DOHH2 (cell line): ENCODE results near the gene CAPN10.

Experiments used
- H3F3A ChIP-seq: fragments of 200-600 bp; sonication (generic), shearing (Covaris generic); 2 replicates; pipeline ENCODE4 v1.6.0; 2016; ENCODE audit warnings: antibody characterized with exemption, mild to moderate bottlenecking; ENCODE audit not compliant: control insufficient read depth, insufficient read depth
- H3K27ac ChIP-seq: fragments of 200-600 bp; sonication (generic); 2 replicates; pipeline ENCODE4 v1.5.1; 2014; ENCODE audit warnings: low read depth, mild to moderate bottlenecking, low read length, moderate library complexity
- H3K27me3 ChIP-seq: fragments of 200-600 bp; sonication (generic); 2 replicates; pipeline ENCODE4 v1.6.1; 2014; ENCODE audit warnings: mild to moderate bottlenecking, low read length, mixed read lengths; ENCODE audit not compliant: control insufficient read depth
- H3K36me3 ChIP-seq: fragments of 200-600 bp; sonication (generic); 2 replicates; pipeline ENCODE4 v1.6.1; 2014; ENCODE audit warnings: mild to moderate bottlenecking, low read length, moderate library complexity, mixed read lengths; ENCODE audit not compliant: control insufficient read depth
- H3K4me1 ChIP-seq: fragments of 200-600 bp; sonication (generic); 2 replicates; pipeline ENCODE4 v1.6.1; 2014; ENCODE audit warnings: mild to moderate bottlenecking, low read length, mixed read lengths; ENCODE audit not compliant: control insufficient read depth
- H3K4me2 ChIP-seq: fragments of 200-600 bp; sonication (generic); 2 replicates; pipeline ENCODE4 v1.6.0; 2014; ENCODE audit warnings: mild to moderate bottlenecking, low read length, moderate library complexity
- H3K4me3 ChIP-seq: fragments of 200-600 bp; sonication (generic); 2 replicates; pipeline ENCODE4 v1.5.1; 2014; ENCODE audit warnings: mild to moderate bottlenecking, low read length, mixed read lengths
- H3K79me2 ChIP-seq: fragments of 200-600 bp; sonication (generic); 2 replicates; pipeline ENCODE4 v1.6.1; 2014; ENCODE audit warnings: mild to moderate bottlenecking, low read length, mixed read lengths; ENCODE audit not compliant: control insufficient read depth
- H3K9me2 ChIP-seq: fragments of 200-600 bp; sonication (generic); replicated peaks from 2 replicates; pipeline ENCODE4 v1.6.1; 2014; ENCODE audit warnings: mild to moderate bottlenecking, low read length, mixed read lengths; ENCODE audit not compliant: control insufficient read depth
- H3K9me3 ChIP-seq: fragments of 200-600 bp; sonication (generic); 2 replicates; pipeline ENCODE4 v1.6.1; 2014; ENCODE audit warnings: antibody characterized with exemption, low read length, mixed read lengths; ENCODE audit not compliant: control insufficient read depth, insufficient read depth
- H4K20me1 ChIP-seq: fragments of 200-600 bp; sonication (generic); 2 replicates; pipeline ENCODE4 v1.6.0; 2014; ENCODE audit warnings: low read depth, mild to moderate bottlenecking, antibody characterized with exemption, low read length, moderate library complexity; ENCODE audit not compliant: control insufficient read depth, insufficient read depth
- EZH2phosphoT487 ChIP-seq: fragments of 200-600 bp; sonication (generic); IDR thresholded peaks from 2 replicates; pipeline ENCODE4 v1.6.1; 2017; ENCODE audit warnings: borderline replicate concordance, mild to moderate bottlenecking, antibody characterized with exemption, low read length, moderate library complexity, mixed read lengths
- TF ChIP-seq, protein P1 (sequence below): fragments of 200-600 bp; sonication (generic); IDR thresholded peaks from one replicate; pipeline ENCODE4 v1.5.1; 2014; ENCODE audit warnings: antibody characterized with exemption, mild to moderate bottlenecking, low read depth, low read length; ENCODE audit not compliant: poor library complexity, severe bottlenecking

The CAPN10 gene

GRCh38 chr2:240635121-240635997, 48.8 kb downstream of the CAPN10 start:
- Histone ChIP-seq H3K9me2 (no peaks in the 10 kb centered on the region), H3K79me2 (no peaks in the 10 kb centered on the region), H3K4me2 (no peak overlapping the region), H3K4me1 (no peaks in the 10 kb centered on the region), H3K4me3 (no peak overlapping the region), H4K20me1 (no peaks in the 10 kb centered on the region), H3K27me3 (no peaks in the 10 kb centered on the region), H3K27ac (no peak overlapping the region), H3F3A (no peaks in the 10 kb centered on the region), H3K9me3 (peaks cover 10% of the 10 kb centered on the region; the same call in 1 of the 2 replicates), H3K36me3 (no peaks in the 10 kb centered on the region)
- TF ChIP-seq EZH2phosphoT487: no peak
- TF ChIP-seq, protein P1, sequence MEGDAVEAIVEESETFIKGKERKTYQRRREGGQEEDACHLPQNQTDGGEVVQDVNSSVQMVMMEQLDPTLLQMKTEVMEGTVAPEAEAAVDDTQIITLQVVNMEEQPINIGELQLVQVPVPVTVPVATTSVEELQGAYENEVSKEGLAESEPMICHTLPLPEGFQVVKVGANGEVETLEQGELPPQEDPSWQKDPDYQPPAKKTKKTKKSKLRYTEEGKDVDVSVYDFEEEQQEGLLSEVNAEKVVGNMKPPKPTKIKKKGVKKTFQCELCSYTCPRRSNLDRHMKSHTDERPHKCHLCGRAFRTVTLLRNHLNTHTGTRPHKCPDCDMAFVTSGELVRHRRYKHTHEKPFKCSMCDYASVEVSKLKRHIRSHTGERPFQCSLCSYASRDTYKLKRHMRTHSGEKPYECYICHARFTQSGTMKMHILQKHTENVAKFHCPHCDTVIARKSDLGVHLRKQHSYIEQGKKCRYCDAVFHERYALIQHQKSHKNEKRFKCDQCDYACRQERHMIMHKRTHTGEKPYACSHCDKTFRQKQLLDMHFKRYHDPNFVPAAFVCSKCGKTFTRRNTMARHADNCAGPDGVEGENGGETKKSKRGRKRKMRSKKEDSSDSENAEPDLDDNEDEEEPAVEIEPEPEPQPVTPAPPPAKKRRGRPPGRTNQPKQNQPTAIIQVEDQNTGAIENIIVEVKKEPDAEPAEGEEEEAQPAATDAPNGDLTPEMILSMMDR: no peak

- no peaks in the 10 kb centered on the region for H3F3A ChIP-seq
- H3K9me2 ChIP-seq: no peaks in the 10 kb centered on the region
- no peak overlapping the region for H3K4me3 ChIP-seq
- H4K20me1 ChIP-seq: no peaks in the 10 kb centered on the region
- no peaks in the 10 kb centered on the region for H3K27me3 ChIP-seq
- no peaks in the 10 kb centered on the region for H3K36me3 ChIP-seq
- H3K4me2 ChIP-seq: no peak overlapping the region
- no peaks in the 10 kb centered on the region for H3K79me2 ChIP-seq
- no peak overlapping the region for H3K27ac ChIP-seq
- TF ChIP-seq, protein P1: no peak
- TF ChIP-seq EZH2phosphoT487: no peak
- H3K4me1 ChIP-seq: no peaks in the 10 kb centered on the region
- H3K9me3 ChIP-seq: peaks cover 10% of the 10 kb centered on the region; the same call in 1 of the 2 replicates
These were observed 49.5 kb downstream of the CAPN10 start for GRCh38 chr2:240635998-240636547.

- Histone ChIP-seq H3K27ac (no peak overlapping the region), H4K20me1 (no peaks in the 10 kb centered on the region), H3K9me3 (peaks cover 10% of the 10 kb centered on the region; the same call in 1 of the 2 replicates), H3K36me3 (no peaks in the 10 kb centered on the region), H3K9me2 (no peaks in the 10 kb centered on the region), H3K4me3 (no peak overlapping the region), H3K4me2 (no peak overlapping the region), H3K79me2 (no peaks in the 10 kb centered on the region), H3K27me3 (no peaks in the 10 kb centered on the region), H3K4me1 (no peaks in the 10 kb centered on the region), H3F3A (no peaks in the 10 kb centered on the region)
- TF ChIP-seq, protein P1: no peak
- no peak for TF ChIP-seq EZH2phosphoT487
These were observed 50.1 kb downstream of the CAPN10 start for GRCh38 chr2:240636563-240637115.
